Measurements from ENCODE around the gene CA6. TPM values are rescaled to one million over a fixed set of nuclear protein-coding genes. Genes with fewer than 3 reads are reported as not detected.
A peak's percentile ranks its signal among the peaks of the same experiment; 100 is the strongest.

The CA6 gene
- total RNA-seq, 1 donor from 2014 or later, result not detected

DNA sequence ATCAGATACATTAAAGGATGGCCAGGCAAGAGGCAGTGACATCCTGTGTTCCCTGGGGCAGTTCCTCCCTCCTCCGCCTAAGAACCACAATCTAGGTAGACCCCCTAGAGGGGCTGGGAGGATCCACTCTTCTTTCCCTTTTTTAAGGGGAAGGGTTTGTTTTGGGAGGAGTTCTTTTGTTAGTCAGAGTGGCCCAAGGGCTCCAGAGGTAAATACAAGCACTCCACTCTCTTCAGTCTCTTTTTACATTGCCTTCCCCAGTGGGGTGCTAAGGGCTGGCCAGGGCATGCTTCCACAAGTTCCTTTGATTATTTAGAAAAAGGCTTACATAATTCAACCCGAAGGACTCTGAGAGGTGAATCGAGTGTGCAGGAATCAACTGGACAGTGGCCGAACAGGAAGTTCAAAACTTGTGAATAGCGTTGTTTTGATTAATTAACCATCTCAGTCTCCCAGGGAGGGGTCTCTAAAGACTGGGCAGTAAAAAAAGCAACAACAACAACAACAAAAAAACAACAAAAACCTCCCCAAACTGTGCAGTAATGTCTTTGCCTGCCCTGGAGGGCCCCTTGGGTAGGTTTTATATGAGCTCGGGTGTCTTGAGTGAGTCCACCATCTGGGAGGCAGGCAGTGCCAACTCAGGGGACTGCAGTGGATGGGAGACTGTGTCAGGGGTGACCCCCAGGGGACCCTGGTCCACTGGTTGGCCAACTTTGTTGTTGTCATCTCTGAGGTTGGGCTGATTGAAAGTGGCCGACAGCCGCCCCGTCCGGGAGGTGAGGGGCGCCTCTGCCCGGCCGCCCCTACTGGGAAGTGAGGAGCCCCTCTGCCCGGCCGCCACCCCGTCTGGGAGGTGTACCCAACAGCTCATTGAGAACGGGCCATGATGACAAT, 34.0 kb upstream of the CA6 start:
- H3F3A ChIP-seq (ENCODE audit: low read depth), result peaks cover 48% of the 10 kb centered on the region
- no peaks in the 10 kb centered on the region for H3K27me3 ChIP-seq
- Mint-ChIP-seq H3K4me1 (peaks cover 53% of the 10 kb centered on the region), H3K9me3 (peaks cover 19% of the 10 kb centered on the region), H3K27ac (peak overlapping the region; percentile 46), H3K36me3 (peaks cover 6% of the 10 kb centered on the region), H3K4me3 (peak overlapping the region; percentile 41), H3K27me3 (ENCODE audit: insufficient read depth, low read depth) (peaks cover 10% of the 10 kb centered on the region)
- DNase-seq (ENCODE audit: low spot score), result no peak
- no peaks in the 10 kb centered on the region for H3K9me3 ChIP-seq (ENCODE audit: low read depth)
- TF ChIP-seq EZH2phosphoT487 (IDR thresholded peaks at IDR 0.05), result no peak
- TF ChIP-seq, protein P1, sequence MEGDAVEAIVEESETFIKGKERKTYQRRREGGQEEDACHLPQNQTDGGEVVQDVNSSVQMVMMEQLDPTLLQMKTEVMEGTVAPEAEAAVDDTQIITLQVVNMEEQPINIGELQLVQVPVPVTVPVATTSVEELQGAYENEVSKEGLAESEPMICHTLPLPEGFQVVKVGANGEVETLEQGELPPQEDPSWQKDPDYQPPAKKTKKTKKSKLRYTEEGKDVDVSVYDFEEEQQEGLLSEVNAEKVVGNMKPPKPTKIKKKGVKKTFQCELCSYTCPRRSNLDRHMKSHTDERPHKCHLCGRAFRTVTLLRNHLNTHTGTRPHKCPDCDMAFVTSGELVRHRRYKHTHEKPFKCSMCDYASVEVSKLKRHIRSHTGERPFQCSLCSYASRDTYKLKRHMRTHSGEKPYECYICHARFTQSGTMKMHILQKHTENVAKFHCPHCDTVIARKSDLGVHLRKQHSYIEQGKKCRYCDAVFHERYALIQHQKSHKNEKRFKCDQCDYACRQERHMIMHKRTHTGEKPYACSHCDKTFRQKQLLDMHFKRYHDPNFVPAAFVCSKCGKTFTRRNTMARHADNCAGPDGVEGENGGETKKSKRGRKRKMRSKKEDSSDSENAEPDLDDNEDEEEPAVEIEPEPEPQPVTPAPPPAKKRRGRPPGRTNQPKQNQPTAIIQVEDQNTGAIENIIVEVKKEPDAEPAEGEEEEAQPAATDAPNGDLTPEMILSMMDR (IDR thresholded peaks at IDR 0.05), result no peak
- TF ChIP-seq EZH2 (IDR thresholded peaks at IDR 0.05), result no peak
- no peaks in the 10 kb centered on the region for H4K20me1 ChIP-seq (ENCODE audit: low read depth)
- H3K4me2 ChIP-seq, result no peak overlapping the region
- no peak overlapping the region for H3K27ac ChIP-seq
- H3K4me3 ChIP-seq, result no peak overlapping the region
- H3K4me1 ChIP-seq, result peaks cover 38% of the 10 kb centered on the region
- H3K36me3 ChIP-seq, result no peaks in the 10 kb centered on the region
- H3K9ac ChIP-seq, result no peak overlapping the region
- H2AFZ ChIP-seq (replicated peaks), result no peak overlapping the region
- H3K79me2 ChIP-seq (ENCODE audit: low read depth), result no peaks in the 10 kb centered on the region

DNA sequence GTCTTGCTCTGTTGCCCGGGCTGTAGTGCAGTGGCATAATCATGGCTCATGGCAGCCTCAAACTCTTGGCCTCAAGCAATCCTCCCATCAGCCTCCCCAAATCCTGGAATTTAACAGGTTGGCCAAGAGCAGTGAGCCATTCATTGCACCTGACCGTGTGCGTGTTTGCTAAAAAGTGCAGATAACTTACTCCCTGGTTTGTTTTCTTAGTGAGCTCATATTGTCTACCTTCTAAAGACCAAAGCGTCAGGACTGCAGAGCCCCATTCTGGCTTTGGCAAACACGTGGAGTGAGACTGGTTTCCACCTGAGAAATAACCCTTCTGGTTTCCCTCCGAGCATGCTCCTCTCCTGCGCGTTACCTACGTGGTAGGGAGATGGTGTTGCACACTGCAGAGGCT, 32.2 kb upstream of the CA6 start:
- H2AFZ ChIP-seq (replicated peaks), result no peak overlapping the region
- H3K36me3 ChIP-seq, result no peaks in the 10 kb centered on the region
- peak overlapping the region; percentile 96 for H3K27ac ChIP-seq
- H3K27me3 ChIP-seq, result no peaks in the 10 kb centered on the region
- no peaks in the 10 kb centered on the region for H3K9me3 ChIP-seq (ENCODE audit: low read depth)
- no peak overlapping the region for H3K4me3 ChIP-seq
- no peak overlapping the region for H3K9ac ChIP-seq
- H3K4me2 ChIP-seq, result no peak overlapping the region
- peak overlapping the region; percentile 5 for H3K27ac Mint-ChIP-seq
- peaks cover 33% of the 10 kb centered on the region for H3K4me1 ChIP-seq
- peaks cover 6% of the 10 kb centered on the region for H3K36me3 Mint-ChIP-seq
- peaks cover 47% of the 10 kb centered on the region for H3K4me1 Mint-ChIP-seq
- no peak for DNase-seq (ENCODE audit: low spot score)
- H3F3A ChIP-seq (ENCODE audit: low read depth), result peaks cover 50% of the 10 kb centered on the region
- H3K27me3 Mint-ChIP-seq (ENCODE audit: insufficient read depth, low read depth), result peaks cover 17% of the 10 kb centered on the region
- no peak for TF ChIP-seq EZH2 (IDR thresholded peaks at IDR 0.05)
- no peak for TF ChIP-seq EZH2phosphoT487 (IDR thresholded peaks at IDR 0.05)
- TF ChIP-seq, protein P1 (IDR thresholded peaks at IDR 0.05), result no peak
- no peaks in the 10 kb centered on the region for H3K79me2 ChIP-seq (ENCODE audit: low read depth)
- peaks cover 19% of the 10 kb centered on the region for H3K9me3 Mint-ChIP-seq
- H4K20me1 ChIP-seq (ENCODE audit: low read depth), result no peaks in the 10 kb centered on the region
- H3K4me3 Mint-ChIP-seq, result peak overlapping the region; percentile 10

DNA sequence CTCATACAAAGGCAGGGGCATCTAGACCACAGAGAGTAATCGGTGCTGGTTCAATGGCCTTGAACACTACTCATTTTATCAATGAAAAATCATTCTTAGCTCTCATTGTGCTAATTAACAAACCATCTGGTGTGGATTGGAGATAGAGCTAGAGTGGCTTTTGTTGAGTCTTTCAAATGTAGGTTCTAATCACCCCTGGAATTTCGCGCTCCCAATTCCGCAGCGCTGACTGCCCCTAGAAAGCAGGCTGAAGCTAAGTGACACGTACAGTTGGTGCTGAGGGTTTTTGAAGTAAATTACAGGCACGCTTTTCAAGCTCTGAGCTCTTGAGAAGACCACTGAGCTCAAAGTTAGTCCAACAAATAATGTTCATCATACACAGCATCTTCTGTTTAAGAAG, 31.2 kb upstream of the CA6 start:
- TF ChIP-seq EZH2 (IDR thresholded peaks at IDR 0.05) (no peak), EZH2phosphoT487 (IDR thresholded peaks at IDR 0.05) (no peak)
- TF ChIP-seq, protein P1 (IDR thresholded peaks at IDR 0.05), result no peak
- Histone ChIP-seq H3K36me3 (no peaks in the 10 kb centered on the region), H3K9ac (no peak overlapping the region), H3K27ac (peak overlapping the region; percentile 96), H3K4me1 (peaks cover 27% of the 10 kb centered on the region), H3K79me2 (ENCODE audit: low read depth) (no peaks in the 10 kb centered on the region), H3F3A (ENCODE audit: low read depth) (peaks cover 50% of the 10 kb centered on the region), H4K20me1 (ENCODE audit: low read depth) (no peaks in the 10 kb centered on the region), H3K4me2 (peak overlapping the region; percentile 65), H3K27me3 (no peaks in the 10 kb centered on the region), H3K4me3 (peak overlapping the region; percentile 24), H2AFZ (replicated peaks) (no peak overlapping the region), H3K9me3 (ENCODE audit: low read depth) (no peaks in the 10 kb centered on the region)
- Mint-ChIP-seq H3K9me3 (peaks cover 15% of the 10 kb centered on the region), H3K27ac (peak overlapping the region; percentile 87), H3K27me3 (ENCODE audit: insufficient read depth, low read depth) (peaks cover 17% of the 10 kb centered on the region), H3K4me3 (peak overlapping the region; percentile 4), H3K4me1 (peaks cover 40% of the 10 kb centered on the region), H3K36me3 (peaks cover 6% of the 10 kb centered on the region)
- peak; percentile 83 for DNase-seq (ENCODE audit: low spot score)
